Left colon (tissue), 2 donors: Measurements from ENCODE around the gene COPE. TPM values are rescaled to one million over a fixed set of nuclear protein-coding genes. Genes with fewer than 3 reads are reported as not detected.
"Not testable (repeated sequence)": the region's sequence is repeated elsewhere in the genome, so short reads cannot be mapped to it uniquely, and the experiment has no call there.

Experiments used
- ATAC-seq: fragments of 200-7000 bp; cut with Tn5 transposase; one replicate; pipeline ENCODE4 v1.9.1; 2020; ENCODE audit warnings: mild to moderate bottlenecking, moderate library complexity
- DNase-seq, 2 donors: peaks; one replicate each; pipeline ENCODE4 v3.0.0-alpha.2; 2020
- intact Hi-C, 2 donors: fragments of 100-400 bp; cut with DNase I in 1 of 2; cut with micrococcal nuclease in 1 of 2; formaldehyde crosslinking; loops; one replicate each; pipeline versions ENCODE4 v1.11.2 to v1.14.0; 2022; cut with DNase I, micrococcal nuclease
- total RNA-seq, 2 donors: library from RNA; stranded (reverse); fragmentation: NEBNext Ultra II Directional; extraction: Animal tissue kit (Norgen Biotek cat#: 25700); gene quantifications; one replicate each; pipeline ENCODE4 v1.2.1, GENCODE V29; 2021
- donor health status: DM: no; HTN: no; CAD: no.
- donor health status: DM: yes; HTN: yes; CAD: no.

COPE gene
- total RNA-seq, 2 donors from 2014 or later = 186 to 200 TPM

DNA sequence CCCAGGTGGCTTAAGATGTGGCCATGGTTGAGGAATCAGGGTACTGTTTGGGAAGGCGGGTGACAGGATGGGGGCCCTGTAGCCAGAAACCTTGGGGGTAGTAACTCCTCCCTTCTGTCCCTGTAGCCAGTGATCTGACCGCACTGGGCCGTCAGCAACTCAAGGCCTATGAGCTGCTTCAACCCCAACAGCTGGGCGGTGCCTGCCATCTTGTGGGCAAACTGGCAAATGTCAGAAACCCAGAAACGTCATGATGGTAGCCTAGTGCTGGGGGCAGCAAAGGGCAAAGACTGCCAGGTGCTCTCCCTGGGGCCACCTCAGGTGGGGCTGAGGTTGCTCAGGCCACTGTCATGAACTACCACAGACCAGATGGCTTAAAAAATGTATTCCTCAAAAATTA lies 3.5 kb downstream of the COPE start:
- DNase-seq (peak in 1 of 2 donors; percentile 51), ATAC-seq (no peak)
- intact Hi-C loops = no loop called here

GRCh38 chr19:18913466-18913865 lies 5.7 kb downstream of the COPE start:
- DNase-seq (no peak), ATAC-seq (no peak)
- intact Hi-C loops = no loop called here

GRCh38 chr19:18912933-18913332 lies 6.3 kb downstream of the COPE start:
- intact Hi-C loops = no loop called here
- ATAC-seq = no peak
- no peak for DNase-seq

- DNase-seq (no peak), ATAC-seq (no peak)
- intact Hi-C loops = no loop called here
Measured at GRCh38 chr19:18910801-18911436, 8.3 kb downstream of the COPE start.

GRCh38 chr19:18910010-18910409 lies 9.2 kb downstream of the COPE start:
- no peak for DNase-seq
- ATAC-seq = no peak
- intact Hi-C loops = no loop called here

- no peak for ATAC-seq
- DNase-seq = no peak
- intact Hi-C loops = no loop called here
Measured at GRCh38 chr19:18908917-18909619, 10.1 kb downstream of the COPE start.

- intact Hi-C loops = no loop called here
- ATAC-seq = no peak
- no peak for DNase-seq
Measured at GRCh38 chr19:18906605-18907519, 12.3 kb downstream of the COPE start.

GRCh38 chr19:18905513-18906236 lies 13.5 kb downstream of the COPE start:
- intact Hi-C loops = no loop called here
- DNase-seq = no peak
- no peak for ATAC-seq

DNA sequence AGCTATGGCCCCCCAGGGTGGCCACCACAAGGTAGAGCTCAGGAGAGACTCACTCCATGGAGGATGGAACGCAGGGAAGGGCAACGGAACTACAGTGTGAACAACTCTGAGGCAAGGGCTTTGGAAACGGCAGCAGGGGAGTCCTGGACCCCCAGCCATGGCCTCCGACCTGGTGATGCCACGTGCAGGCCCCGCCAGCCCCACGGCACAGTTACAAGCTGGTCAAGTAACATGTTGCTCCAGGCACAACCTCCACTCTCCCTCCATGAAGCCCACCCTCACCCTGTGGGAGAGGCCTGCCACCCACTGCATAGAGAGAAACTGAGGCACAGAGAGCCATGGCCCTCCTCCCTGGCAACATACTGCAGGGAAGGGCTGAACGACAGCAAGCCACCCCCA lies 14.1 kb downstream of the COPE start:
- ATAC-seq (no peak), DNase-seq (no peak)
- intact Hi-C loops = no loop called here

- no peak for DNase-seq
Measured at GRCh38 chr19:18904334-18905057, 14.7 kb downstream of the COPE start.

GRCh38 chr19:18903156-18904037 lies 15.8 kb downstream of the COPE start:
- intact Hi-C loops = no loop called here
- DNase-seq (no peak), ATAC-seq (no peak)

More at GRCh38 chr19:18904334-18905057, 14.7 kb downstream of the COPE start:
- ATAC-seq = no peak
- intact Hi-C loops = no loop called here

GRCh38 chr19:18902519-18902918 lies 16.7 kb downstream of the COPE start:
- ATAC-seq, DNase-seq, intact Hi-C loops: not testable (repeated sequence)

DNA sequence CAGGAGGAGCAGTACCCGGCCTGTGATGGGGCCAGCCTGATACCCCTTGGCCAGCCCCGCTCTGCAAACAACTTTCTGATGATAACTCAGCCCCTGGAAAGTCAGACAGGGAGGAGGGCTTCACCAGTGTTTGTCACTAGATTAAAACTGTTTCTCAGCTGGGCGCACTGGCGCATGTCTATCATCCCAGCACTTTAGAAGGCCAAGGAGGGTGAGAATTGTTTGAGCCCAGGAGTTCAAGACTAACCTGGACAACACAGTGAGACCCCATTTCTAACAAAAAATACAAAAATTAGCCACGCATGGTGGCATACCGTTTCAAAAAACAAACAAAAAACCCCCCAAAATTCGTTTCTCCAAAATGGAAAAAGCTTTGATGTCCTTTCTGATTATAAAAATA lies 17.7 kb downstream of the COPE start:
- no peak for DNase-seq
- intact Hi-C loops = no loop called here
- ATAC-seq = no peak

DNA sequence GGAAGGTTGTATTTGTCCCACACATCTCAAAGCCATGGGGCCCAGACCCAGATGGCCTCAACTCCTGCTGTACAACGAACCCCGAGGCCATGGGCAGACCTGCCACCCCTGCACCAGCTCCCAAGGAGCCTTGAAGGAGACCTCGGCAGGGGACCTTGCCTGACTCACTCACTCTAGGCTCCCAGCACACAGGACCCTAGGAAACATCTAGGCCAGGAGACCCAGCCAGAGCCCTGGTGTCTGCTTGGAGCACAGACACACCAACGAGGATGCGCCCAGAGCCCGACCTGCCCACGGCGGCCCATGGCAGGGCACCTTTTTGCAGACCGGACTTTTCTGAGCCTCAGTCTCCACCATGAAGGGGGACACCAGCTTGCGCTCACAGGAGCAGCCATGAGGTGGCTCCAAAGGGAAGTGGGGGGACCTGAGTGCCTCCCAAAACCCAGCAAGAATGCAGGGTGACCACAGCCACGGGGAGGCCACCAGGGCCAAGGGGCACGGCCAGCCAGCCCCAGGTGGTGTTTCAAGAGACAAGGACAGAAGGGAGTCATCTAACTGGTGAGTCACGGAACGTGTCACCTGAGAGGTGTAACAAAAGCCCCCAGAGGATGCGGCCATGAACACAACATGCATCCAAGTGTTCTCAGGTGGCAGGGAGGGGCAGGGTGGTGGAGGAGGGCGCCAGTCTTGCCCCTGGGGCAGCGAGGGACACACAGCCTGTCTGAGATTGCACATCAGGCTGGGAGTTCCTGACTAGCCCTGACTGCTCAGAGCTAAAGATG lies 18.3 kb downstream of the COPE start:
- intact Hi-C loops = no loop called here
- ATAC-seq (no peak), DNase-seq (no peak)

DNA sequence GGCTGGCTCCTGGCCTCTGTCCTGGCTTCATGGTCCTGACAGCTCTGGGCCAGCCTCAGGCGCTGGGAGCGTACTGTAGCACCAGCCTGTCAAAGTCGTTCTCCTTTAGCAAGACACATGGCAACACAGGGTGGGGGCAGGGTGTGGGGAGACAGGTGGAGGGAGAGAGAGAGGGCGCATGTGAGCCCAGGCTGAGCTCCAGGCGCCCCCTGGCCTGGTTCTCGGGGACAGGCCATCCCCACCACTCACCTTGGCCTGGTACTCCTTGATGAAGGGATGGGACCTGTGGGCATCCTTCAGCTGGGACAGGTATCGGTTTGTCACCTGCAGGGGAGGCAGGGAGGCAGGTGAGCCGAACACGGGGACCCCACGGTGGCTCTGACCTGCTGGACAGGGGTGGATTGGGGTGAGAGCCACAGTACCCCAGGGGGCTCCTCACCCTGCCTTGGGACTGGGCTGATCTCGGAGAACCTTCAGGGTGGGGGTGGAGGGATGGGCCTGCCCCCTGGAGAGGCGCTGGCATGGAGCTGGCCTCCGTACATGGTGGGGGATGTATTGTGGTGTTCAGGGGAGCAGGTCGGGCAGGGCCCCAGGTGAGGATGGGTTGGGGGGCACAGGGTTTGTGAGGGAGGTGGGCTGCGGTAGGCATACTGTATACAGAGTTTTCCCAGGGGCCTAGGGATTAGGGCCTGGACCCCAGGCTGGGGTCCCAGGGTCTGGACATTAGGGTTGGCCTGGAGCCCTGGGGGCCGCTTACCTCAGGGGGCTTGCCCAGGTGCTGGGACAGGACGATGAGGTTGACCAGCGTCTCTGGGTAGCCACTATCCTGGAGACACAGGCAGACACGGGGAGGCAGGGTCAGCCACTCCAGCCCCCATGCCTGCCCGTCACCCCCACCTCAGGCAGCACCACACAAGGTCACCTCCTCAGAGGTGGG lies 19.3 kb downstream of the COPE start:
- ATAC-seq (peak; percentile 14), DNase-seq (no peak)
- intact Hi-C loops = no loop called here
